ENCODE results near the gene CPAMD8. TPM values are rescaled to one million over a fixed set of nuclear protein-coding genes. Genes with fewer than 3 reads are reported as not detected.
"Not testable (repeated sequence)": the region's sequence is repeated elsewhere in the genome, so short reads cannot be mapped to it uniquely, and the experiment has no call there.

CPAMD8 gene
- total RNA-seq, 1 experiment from 2014 or later: 0.11 TPM

DNA sequence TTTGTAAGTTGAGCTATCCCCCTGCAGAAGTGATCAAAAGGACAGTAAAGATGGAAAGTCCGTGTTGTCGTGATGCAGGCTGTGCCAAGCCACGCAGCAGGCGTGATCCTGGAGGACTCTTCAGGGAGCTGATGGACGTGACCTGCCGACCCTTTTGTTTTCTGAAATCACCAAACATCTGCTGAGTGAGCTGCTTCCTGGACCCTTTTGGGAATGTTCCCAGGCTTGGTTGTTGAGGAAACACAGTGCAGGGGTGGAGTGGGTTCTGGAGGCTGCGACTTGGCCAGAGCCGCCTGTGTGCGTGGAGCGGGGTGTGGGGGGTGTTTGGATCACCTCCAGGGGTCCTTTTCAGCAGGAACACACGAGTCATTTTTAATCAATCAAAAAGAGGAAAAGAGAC, 15.4 kb upstream of the CPAMD8 start:
- DNase-seq (ENCODE audit: low read depth): no peak

DNA sequence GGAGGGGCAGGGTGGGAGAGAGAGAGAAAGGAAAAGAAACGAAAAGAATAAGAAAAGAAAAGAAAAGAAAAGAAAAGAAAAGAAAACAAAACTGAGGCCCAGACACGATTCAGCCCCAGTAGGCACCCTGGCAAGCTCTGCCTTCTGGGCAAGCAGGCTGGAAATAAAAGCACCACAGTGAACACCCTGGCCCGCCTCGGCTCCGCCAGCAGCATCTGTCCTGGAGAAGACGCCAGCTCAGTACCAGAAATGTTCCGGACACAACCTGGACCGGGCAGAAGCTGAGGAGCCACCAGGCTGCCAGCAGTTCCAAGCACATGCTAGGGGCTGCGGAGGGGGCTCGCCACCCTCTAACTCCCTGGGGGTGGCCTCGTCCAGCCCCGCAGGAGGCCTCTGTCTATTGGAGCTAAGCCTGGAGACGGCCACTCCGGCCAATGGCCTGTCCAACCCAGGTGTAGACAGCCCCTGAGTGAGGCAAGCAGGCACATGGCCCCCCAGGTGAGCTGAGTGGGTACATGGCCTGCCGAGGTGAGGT, 11.4 kb upstream of the CPAMD8 start:
- no peak for DNase-seq (ENCODE audit: low read depth)

DNA sequence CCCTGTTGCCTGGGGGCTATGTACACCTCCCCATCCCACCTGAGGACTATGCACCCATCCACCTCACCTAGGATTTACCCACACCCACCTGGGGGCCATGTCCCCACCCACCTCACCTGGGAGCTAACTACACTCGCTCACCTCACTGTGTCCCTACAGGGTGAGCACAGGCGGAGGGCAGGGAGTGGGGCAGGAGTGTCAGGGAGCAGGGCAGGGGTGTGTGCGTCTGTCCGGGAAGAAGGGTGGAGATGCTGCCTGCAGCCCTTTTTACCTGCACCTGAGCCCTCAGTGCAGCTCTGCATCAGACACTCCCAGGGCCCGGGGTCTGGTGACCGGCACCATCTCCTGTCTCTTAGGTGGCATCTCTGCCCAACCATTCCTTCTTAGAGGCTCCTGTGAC, 10.6 kb upstream of the CPAMD8 start:
- DNase-seq (ENCODE audit: low read depth): no peak

DNA sequence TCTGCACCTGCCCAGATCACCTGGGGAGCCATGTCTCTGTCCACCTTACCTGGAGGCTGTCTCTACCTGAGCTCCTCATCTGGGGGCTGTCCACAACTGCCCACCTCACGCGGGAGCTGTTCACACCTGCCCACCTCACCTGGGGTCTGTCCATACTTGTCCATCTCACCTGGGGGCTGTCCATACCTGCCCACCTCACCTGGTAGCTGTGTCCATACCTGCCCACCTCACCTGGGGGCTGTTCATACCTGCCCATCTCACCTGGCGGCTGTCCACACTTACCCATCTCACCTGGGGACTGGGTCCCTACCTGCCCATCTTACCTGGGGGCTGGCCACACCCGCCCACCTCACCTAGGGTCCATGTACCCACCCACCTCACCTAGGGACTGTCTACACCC, 10.0 kb upstream of the CPAMD8 start:
- DNase-seq (ENCODE audit: low read depth): no peak

DNA sequence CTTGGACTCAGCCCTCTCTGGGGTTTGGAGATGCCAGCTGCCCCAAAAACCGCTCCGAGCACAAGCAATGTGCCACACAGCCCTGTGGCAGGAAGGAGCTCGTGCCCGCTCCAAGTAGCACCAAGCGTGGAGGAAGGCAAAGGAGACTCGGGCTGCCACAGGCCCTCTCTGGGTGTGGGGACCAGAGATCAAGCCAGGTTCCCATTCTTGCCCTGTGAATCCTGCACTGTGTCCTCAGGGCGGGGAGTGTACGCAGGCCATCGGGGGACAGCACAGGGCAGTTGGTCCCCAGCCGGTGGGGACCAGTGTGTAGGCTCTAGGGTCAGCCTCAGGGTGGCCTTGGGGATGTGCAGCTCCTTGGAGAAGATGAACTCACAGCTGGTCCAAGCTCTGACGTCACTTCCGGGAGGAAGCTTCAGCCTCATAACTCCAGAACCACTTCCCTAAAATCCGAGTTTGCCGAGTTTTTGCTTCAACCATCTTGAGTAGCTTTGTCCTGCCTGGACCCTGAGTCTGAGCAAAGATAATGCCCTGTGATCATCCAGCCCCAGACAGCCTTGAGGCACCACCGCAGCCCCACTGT, 9.3 kb upstream of the CPAMD8 start:
- DNase-seq (ENCODE audit: low read depth): peak; percentile 11

DNA sequence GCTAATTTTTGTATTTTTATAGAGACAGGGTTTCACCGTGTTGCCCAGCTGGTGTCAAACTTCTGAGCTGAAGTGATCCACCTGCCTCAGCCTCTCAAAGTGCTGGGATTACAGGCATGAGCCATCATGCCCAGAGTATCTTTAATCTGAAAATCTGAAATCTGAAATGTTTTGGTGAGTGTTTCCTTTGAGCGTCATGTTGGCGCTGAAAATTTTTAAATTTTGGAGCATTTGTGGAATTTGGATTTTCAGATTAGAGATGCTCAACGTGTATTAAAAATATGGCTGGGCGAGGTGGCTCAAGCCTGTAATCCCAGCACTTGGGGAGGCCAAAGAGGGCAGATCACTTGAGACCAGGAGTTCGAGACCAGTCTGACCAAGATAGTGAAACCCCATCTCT, 5.1 kb upstream of the CPAMD8 start:
- DNase-seq (ENCODE audit: low read depth): no peak

DNA sequence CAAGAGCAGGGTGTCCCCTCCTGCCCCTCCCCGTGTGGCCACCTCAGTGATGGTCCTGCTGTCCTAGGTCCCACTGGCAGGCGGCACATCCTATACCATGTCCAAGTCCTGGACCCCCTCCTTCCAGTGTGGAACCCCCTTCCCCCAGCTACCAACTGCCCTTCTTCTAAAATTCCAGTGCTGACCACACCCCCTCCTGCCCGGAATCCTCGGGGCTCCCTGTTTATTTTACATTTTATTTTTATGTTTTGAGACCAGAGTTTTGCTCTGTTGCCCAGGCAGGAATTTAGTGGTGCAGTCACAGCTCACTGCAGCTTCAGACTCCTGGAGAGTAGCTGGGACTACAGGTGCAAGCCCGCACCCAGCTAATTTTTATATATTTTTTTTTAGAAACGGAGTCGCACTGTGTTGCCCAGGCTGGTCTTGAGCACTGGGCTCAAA, 945 bp upstream of the CPAMD8 start:
- DNase-seq (ENCODE audit: low read depth): no peak

DNA sequence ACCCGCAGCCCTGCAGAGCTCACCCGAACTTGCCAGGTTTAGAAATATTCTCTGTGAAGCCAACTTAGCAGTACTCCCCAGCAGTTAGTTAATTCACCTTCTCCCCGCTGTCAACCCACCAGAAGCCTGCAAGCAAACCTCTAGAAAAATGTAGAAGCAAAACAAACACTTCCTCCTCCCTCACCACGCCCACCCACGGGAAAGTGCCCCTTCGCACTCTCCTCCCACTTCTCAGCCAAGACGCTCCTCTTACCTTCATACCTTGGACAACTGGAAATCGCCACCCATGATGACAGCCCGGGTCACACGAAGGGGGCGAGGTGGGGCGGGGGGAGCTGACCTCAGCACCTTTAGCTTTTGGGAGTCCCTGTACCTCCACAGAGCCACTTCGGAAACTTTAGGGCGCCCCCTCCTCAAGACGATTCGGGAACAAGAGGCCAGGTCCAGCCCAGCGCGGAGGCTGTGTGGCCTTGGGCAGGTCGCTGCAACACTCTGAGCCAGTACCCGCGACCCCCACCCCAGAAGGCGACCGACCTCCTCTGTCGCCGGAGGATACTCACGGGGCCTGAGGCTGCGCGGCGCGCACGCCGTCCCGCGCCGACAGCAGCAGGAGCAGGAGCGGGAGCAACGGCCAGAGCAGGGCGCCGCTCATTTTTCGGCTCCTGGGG, 485 bp downstream of the CPAMD8 start:
- DNase-seq (ENCODE audit: low read depth): no peak

DNA sequence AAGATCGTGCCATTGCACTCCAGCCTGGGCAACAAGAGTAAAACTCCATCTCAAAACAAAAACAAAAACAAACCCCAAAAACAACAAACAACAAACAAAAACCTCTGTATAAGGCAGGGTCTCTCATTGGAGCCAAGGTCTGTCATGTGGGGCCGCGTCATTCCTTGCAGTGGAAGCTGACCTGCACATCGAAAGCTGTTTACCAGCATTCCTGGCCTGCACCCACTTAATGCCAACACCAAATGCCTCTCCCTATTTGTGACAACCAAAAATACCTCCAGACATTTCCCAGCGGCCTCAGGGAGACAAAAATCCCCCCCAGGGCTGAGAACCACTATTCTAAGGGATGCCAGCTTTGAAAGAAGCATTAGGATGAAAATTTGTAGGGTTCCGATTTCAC, 1.2 kb downstream of the CPAMD8 start:
- no peak for DNase-seq (ENCODE audit: low read depth)

DNA sequence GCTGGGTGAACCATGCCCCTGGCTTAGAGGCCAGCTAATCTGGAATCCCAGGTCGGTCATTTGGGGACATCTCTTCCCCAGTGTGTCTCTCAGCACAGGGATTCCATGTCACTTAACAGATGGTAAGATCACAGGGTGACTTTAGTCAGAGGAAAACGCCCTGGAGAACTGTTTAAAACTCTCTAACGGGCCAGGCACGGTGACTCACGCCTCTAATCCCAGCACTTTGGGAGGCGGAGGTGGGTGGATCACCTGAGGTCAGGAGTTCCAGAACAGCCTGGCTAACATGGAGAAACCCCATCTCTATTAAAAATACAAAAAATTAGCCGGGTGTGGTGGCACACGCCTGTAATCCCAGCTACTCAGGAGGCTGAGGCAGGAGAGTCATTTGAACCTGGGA, 1.7 kb downstream of the CPAMD8 start:
- DNase-seq (ENCODE audit: low read depth): not testable (repeated sequence)

DNA sequence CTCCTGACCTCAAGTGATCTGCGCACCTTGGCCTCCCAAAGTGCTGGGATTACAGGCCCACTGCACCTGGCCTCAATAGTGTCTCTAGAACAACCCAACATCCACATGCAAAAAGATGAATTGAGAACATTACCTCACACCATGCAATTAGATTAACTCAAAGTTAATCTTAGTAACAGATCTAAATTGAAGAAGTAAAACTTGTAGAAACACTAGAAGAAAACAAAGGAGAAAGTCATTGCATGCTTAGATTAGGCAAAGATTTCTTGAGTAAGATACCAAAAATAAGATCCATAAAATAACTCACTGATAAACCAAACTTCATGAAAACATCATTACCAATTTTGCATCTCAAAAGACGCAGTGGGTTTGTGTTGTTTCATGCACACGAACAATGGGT, 2.8 kb downstream of the CPAMD8 start:
- DNase-seq (ENCODE audit: low read depth): no peak

DNA sequence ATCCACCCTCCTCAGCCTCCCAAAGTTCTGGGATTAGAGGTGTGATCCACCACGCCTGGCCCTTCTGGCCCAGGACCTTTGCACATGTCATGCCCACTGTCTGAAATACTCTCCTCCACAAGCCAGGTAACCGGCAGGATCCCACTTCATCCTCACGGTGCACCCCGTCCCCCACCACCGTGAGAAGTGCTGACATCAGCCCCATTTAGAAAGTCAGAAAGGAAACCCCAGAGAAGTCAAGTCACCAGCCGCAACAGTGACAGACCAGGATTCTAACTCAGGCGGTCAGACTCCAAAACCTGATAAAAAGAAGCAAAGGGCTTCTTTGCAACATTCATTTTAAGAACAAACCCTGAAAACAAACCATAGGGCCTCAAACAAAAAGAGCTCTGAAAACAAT, 3.9 kb downstream of the CPAMD8 start:
- DNase-seq (ENCODE audit: low read depth): no peak

DNA sequence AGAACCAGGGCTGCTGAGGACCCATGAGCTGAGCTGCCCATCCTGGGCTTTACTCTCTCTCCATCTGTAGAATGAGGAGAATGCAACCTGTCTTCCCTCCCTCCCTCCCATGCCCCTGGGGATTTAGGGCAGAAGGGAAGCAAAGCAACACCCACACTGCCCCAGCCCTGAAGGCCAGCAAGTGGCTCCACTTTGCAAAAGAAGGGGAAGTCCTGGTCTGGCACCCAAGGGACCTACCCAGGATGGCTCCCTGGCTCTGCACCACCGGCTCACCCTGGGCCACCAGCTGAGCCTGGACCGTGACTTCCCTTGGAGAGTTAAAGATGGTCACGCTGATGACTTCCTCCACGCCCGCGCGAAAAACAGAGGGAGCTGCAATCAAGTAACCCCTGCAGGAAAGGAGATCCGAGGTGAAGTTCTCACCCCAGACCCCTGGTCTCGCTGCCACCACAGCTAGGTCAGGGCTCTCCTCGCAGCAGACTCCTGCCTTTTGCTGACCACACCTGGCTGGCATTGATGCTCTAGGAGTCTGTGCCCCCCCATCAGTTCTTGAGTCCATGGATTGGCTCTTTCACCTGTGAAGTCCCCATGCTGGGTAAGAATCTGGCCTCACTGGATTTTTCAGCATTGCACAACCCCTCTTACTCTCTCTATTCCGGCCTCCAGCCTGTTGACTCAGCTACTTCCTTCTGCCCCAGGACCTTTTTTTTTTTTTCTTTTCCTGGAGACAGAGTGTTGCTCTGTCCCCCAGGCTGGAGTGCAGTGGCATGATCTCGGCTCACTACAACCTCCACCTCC, 4.6 kb downstream of the CPAMD8 start:
- DNase-seq (ENCODE audit: low read depth): no peak

DNA sequence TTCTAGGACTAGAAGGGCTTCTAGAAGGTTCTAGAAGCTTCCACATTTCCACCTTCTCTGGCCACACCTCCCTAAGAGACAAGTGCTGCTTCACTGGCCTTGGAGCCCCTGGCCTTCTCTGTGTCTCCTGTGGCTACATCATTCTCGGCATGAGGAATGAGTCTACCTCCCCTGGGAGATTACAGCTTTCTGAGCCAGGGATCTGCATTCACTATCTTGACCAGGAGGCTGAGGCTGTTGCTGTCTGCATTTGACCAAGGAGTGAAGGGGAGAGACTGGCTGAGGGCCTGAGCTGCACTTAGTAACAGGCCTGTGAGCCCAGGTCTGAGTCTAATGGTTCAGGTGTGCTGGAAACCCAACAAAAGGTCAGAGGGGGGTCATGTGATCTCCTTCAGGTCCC, 5.3 kb downstream of the CPAMD8 start:
- no peak for DNase-seq (ENCODE audit: low read depth)

DNA sequence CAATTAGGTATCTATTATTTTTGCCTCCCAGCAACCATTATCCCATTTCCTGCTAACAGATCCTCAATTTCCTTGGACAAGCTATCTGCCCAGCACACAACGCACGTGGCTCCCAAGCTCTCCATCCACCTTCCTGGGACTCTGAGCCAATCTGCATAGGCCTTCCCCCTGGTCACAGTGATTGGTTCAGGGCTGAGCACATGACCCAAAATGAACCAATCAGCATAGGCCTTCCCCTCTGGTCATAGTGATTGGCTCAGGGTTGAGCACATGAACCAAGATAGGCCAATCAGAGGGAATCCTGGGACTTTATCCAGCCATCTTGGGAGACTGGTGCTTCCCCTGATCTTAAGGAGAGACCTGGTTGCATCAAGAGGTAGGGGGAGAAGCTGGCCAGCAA, 5.8 kb downstream of the CPAMD8 start:
- peak; percentile 7 for DNase-seq (ENCODE audit: low read depth)

DNA sequence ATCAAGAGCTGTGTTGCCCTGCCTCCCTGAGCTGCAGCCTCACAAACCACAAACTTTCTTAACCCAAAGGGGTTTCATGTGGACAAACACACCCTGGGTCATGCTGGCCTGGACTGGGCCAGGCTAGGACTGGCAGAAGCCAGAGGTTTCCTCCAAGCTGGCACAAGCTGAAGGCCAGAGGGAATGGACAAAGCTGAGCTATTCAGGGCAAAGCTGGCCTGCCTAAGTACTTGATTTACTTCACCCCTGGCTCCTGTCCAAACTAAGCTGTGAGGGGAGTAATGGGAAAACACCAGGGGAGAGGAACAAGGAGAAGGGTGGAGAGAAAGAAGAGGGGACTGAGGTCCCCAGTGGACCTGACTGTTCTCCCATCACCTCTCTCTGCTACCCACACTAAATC, 6.2 kb downstream of the CPAMD8 start:
- DNase-seq (ENCODE audit: low read depth): no peak

DNA sequence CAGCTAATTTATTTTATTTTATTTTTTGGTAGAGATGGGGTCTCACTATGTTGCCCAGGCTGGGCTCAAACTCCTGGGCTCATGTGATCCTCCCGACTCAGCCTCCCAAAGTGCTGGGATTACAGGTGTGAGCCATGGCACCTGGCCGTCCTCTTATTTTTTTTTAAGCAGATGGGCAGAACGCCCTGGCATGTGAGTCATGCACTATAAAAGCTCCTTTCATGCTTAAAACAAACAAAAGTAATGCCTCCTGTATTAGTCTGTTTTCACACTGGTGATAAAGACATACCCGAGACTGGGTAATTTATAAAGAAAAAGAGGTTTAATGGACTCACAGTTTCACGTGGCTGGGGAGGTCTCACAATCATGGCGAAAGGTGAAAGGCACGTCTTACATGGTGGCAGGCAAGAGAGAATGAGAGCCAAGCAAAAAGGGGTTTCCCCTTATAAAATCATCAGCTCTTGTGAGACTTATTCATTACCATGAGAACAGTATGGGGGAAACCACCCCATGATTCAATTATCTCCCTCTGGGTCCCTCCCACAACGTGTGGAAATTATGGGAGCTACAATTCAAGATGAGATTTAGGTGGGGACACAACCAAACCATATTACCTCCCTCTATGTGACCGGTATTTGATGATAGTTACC, 12.3 kb downstream of the CPAMD8 start:
- not testable (repeated sequence) for DNase-seq (ENCODE audit: low read depth)

DNA sequence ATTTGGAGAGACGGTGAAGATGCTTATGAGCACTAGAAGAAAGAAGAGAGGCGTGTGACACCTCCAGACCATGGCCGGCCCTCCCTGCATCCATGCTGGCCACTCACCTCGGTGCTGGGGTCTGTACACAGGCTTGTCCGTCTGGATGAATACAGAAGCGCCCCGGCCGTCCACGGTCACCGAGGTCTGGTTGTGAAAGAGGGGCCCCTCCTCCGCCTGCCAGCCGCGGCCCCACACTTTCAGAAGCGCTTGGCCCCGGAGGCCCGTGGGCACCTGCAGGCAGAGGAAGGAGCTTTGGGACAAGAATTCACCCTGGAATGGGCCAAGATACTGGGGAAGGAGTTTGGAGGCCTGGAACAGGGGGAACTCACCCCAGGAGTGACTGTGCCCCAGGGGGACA, 15.1 kb downstream of the CPAMD8 start:
- DNase-seq (ENCODE audit: low read depth): no peak

DNA sequence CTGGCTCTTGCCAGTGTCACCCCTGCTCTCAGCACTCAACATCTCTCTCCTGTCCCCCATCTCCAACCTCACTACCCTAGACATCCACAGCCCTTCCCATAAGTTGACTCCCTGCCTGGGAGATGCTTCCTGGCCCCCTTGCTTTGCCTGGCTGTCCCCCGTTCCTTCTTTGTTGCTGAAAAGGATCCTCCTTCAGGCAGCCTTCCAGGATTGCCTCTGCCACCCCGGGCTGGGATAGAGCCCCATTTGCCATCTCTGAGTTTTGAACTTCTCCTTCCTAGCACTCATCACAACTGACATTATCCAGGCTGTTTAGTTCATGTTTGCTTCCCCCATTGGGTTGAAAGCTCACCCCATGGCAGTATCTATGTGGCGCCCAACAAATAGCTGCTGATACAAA, 20.0 kb downstream of the CPAMD8 start:
- no peak for DNase-seq (ENCODE audit: low read depth)

DNA sequence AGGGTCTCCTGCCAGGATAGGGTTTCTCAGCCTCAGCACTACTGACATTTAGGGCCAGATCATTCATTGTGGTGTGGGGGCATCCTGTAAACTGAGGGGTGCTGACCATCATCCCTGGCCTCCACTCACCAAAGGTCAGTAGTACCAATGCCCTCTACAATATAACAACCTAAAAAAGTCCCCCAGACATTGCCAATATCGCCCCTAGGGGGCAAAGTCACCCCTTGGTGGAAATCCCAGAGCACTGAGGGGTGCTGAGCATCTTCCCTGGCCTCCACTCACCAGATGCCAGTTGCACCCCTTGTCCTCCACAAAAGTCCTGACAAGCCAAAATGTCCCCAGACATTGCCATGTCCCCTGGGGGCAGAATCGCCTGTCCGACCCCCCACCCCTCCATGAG, 21.6 kb downstream of the CPAMD8 start:
- no peak for DNase-seq (ENCODE audit: low read depth)

DNA sequence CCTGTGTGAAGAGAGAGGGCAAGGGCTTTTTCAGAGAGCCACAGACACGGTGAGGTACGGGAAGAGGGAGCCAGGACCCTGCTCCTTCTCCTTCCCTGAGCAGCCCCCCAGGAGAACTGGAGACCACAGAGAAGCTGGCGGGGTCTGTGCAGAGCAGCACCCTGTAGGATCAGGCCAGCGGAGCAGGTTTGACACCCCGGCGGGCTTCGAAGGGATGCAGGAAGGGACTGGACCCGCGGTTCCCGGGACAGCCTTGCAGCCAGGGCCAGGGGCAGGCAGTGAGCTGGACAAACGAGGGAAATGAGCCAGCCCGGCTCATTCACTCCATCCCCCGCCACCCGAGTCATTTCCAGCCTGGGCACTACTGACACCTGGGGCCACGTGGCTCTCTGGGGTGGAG, 22.2 kb downstream of the CPAMD8 start:
- no peak for DNase-seq (ENCODE audit: low read depth)

DNA sequence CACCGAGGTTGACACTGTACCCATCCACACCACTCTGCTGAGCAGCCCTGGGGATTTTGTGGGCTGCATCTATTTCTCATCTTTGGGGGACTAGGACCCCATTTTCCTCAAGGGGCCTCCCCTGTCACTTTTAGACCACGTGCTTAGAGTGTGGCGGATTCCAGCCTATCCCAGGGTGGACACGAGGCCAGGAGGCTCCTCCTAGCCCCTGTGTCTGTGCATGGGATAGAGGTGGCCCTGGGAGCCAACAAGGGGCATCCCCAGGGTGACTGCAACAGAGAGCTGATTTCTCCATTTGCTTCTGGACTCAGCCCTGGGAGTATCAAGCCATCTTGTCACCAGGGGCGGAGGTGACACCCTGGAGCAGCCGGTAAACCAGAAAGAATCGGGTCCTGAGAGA, 24.2 kb downstream of the CPAMD8 start:
- DNase-seq (ENCODE audit: low read depth): no peak

All from LHCN-M2 (cell line).